OCI-LY7 (cell line): ENCODE results near the gene TCERG1.

Experiments used
- EZH2phosphoT487 ChIP-seq: fragments of 200-600 bp; sonication (generic); IDR thresholded peaks from 2 replicates; pipeline ENCODE4 v1.6.1; 2018; ENCODE audit warnings: low read depth, borderline replicate concordance, mild to moderate bottlenecking, mixed run types, antibody characterized with exemption, low read length, moderate library complexity, mixed read lengths
- TF ChIP-seq, protein P1 (sequence below): fragments of 200-600 bp; sonication (generic); conservative IDR thresholded peaks from 2 replicates; pipeline ENCODE4 v1.5.1; 2014; ENCODE audit warnings: mild to moderate bottlenecking, antibody characterized with exemption, low read length, moderate library complexity, mixed read lengths

DNA sequence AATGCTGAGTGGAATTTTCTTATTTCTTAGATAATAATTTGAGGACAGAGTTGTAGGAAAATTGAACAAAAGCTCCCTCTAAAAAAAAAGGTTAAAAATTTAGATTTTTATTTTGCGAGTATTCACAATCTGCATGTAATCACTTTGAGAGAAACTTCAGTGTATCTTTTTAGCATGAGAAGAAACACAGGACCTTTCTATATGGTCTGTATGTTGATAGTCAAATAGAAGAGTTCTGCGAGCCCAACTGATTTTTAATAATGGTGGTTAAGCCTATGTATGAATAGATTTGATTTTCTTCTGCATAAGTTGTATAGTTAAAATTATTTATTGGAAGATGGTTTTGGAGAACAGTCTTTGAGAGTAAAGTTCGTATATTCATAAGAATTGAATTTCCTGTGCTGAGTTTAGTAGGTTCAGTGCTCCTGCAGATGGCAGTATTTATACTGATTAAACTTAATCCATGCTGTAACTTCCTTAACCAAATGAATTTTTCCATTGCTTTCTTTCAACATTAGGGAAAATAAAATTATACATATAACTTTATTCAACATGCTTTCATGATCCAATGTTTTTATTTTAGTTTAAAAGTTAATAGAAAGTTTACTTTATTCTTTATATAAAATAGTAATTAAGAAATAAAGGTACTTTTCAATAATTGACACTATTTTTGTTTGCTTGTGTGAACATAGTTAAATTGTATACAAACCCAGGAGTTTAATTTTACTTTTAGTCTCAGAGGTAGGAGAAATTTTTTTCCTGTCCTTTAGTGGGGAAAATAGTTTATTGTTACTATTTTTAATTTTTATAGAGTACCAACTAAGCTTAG lies 19.6 kb downstream of the TCERG1 start:
- TF ChIP-seq, protein P1, sequence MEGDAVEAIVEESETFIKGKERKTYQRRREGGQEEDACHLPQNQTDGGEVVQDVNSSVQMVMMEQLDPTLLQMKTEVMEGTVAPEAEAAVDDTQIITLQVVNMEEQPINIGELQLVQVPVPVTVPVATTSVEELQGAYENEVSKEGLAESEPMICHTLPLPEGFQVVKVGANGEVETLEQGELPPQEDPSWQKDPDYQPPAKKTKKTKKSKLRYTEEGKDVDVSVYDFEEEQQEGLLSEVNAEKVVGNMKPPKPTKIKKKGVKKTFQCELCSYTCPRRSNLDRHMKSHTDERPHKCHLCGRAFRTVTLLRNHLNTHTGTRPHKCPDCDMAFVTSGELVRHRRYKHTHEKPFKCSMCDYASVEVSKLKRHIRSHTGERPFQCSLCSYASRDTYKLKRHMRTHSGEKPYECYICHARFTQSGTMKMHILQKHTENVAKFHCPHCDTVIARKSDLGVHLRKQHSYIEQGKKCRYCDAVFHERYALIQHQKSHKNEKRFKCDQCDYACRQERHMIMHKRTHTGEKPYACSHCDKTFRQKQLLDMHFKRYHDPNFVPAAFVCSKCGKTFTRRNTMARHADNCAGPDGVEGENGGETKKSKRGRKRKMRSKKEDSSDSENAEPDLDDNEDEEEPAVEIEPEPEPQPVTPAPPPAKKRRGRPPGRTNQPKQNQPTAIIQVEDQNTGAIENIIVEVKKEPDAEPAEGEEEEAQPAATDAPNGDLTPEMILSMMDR: peak; percentile 77
- TF ChIP-seq EZH2phosphoT487: no peak
